GM20431 (cell line): ENCODE data around the gene ORC3.
"Not testable (repeated sequence)": the region's sequence is repeated elsewhere in the genome, so short reads cannot be mapped to it uniquely, and the experiment has no call there.

Experiments used
- in situ Hi-C: fragments of 300-500 bp; cut with MseI, MboI; formaldehyde crosslinking; loops from one replicate; pipeline ENCODE4 v1.15.0; 2020; ENCODE audit warnings: low sequenced_read_pairs; ENCODE audit not compliant: unreplicated experiment

ORC3 gene

GRCh38 chr6:87687296-87687695 is 97.4 kb downstream of the ORC3 start:
- in situ Hi-C loops: no loop called here

- in situ Hi-C loops: not testable (repeated sequence)
Observed at GRCh38 chr6:87687893-87688292, 98.0 kb downstream of the ORC3 start.

GRCh38 chr6:87690441-87690840 is 100.5 kb downstream of the ORC3 start:
- in situ Hi-C loops: no loop called here

DNA sequence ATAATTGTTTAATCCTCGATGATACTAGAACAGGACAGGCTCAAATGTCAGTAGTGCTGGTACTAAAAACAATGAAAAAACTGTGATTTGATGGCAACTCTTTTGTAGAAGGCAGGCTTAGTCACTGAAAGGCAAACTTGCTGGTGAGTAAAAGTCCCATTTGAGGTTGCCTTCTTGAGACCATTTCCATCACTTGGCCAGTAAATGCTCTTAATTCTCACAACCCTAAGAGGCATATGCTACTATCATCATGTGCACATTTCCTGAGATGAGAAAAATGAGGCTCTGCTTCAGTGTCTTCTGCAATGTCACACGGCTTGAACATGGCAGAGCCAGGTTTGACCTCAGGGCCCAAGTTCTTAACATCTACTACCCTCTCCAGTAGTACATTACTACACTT is 102.2 kb downstream of the ORC3 start:
- in situ Hi-C loops: no loop called here

DNA sequence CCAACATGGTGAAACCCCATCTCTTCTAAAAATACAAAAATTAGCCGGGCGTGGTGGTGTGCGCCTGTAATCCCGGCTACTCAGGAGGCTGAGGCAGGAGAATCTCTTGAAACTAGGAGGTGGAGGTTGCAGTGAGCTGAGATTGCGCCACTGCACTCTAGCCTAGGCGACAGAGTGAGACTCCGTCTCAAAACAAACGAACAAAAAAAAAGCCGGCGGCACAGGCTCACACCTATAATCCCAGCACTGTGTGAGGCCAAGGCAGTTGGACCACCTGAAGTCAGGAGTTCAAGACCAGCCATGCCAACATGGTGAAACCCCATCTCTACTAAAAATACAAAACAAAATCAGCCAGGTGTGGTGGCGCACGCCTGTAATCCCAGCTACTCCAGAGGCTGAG is 106.9 kb downstream of the ORC3 start:
- in situ Hi-C loops: not testable (repeated sequence)

- in situ Hi-C loops: no loop called here
Observed at GRCh38 chr6:87697581-87698546, 107.9 kb downstream of the ORC3 start.

DNA sequence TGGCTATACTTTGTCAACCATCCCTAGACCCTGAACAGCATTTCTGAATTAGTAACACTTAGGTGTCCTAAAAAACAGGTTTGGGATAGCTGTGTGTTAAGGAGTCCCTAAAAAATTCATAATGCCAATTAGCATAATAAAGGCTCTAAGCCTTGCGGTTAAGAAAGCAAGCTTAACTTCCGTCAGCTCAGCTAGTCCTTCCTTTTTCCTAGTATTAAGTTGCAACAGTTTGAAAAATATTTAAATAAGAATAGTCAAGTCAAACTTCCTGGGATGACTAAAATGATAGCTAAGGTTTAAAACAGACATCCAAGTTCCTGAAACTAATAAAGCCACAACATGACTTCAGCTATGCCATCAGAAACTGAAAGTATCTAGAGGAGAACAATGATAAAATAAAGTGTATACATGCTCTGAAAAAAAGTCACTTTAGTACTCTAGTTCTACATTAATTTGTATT is 108.6 kb downstream of the ORC3 start:
- in situ Hi-C loops: no loop called here

DNA sequence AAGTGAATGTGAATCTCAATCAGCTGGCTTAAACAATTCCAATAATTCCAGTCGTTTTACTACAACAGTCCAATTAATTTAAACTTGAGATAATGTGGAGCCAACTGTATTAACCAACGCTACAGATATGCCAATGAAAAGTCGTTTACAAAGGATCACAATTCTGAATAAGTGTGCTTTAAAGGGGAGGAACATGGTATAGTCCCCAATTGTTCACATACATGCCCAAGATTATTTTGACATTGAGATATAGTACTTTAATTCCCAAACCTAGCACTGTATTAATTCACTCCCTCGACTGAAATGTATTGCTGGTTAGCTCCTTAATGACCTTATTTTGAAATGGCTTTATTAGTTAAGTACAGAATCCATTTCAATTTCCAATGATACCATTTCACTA is 109.6 kb downstream of the ORC3 start:
- in situ Hi-C loops: no loop called here

DNA sequence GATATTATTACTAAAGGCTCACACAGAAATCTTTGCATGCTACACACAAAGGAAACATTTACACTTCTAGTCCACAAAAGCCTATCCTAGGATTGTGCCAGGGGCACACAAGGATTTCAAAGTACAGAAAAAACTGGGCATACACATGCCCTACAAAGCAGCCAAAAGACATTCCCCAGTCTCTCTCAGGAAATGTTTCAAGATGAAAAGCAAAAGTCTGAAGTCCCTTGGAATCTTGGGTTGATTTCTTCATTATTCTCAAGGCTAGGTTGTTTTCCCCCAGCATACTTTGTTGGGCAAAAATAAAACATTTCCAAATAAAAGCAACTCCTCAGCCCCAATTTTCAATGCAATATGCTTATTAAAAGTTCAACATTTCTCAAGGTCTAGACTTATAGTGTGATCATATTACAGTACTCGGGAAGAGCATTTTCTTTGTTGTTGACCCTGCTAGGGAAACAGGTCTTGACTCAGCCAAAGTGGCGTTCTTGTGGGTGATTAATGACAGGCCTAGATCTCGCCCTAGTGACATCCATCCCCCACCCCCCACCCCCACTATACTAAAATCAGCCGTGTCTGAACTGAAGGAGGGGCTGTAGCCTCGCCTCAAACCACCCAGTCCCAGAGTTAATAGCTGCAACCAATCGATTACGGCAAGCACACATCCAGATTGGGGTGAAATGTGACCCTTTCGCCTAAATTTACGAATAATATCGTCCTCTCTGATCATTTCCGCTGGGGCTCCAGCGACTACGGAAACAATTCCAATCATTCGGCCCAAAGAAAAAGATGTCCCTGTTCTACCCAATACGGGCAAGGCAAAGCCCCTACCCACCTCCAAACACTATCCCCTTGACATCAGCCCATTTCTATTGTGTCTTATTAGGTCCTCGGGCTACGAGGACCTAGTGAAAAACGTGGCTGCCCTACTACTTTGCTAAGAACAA is 110.7 kb downstream of the ORC3 start:
- in situ Hi-C loops: no loop called here

DNA sequence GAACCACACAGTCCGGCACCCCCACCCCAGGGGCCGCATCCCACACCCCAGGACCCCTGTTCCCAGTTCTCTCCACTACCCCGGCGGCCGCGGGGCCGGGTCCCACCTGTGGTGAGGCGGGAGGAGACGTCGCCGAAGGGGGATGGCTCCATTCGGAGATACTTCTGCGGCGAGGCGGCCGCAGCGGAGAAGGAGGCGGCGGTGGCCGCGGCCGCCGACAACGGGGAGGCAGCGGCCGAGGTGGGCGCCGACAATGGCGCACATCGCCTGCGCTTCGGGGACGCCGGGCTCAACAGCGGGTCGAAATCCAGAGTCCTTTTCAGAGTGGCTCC is 111.4 kb downstream of the ORC3 start:
- in situ Hi-C loops: no loop called here

- in situ Hi-C loops: no loop called here
Observed at GRCh38 chr6:87701676-87702588, 112.0 kb downstream of the ORC3 start, which contains the start of gene AKIRIN2. Gene AKIRIN2, minus strand, starts transcription at chr6:87702233. Its CDS starts 549 bp downstream, at chr6:87701684.

DNA sequence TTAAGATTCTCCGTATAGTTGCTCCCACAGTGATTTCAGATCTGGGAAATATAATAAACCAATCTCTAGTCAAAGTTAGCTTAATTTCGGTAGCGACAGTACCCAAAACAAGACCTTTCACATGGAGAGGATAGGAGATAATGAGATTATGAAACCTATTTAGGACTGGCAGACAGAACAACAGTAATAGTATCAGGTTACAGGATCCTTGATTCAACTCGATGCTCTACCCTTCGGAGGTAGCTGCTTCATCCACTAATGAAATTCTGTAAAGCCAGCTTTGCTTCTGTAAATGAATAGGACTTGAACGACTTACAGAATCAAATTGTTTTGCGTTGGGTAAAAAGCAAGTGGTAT is 112.6 kb downstream of the ORC3 start:
- in situ Hi-C loops: no loop called here

- in situ Hi-C loops: not testable (repeated sequence)
Observed at GRCh38 chr6:87703039-87703438, 113.1 kb downstream of the ORC3 start.

DNA sequence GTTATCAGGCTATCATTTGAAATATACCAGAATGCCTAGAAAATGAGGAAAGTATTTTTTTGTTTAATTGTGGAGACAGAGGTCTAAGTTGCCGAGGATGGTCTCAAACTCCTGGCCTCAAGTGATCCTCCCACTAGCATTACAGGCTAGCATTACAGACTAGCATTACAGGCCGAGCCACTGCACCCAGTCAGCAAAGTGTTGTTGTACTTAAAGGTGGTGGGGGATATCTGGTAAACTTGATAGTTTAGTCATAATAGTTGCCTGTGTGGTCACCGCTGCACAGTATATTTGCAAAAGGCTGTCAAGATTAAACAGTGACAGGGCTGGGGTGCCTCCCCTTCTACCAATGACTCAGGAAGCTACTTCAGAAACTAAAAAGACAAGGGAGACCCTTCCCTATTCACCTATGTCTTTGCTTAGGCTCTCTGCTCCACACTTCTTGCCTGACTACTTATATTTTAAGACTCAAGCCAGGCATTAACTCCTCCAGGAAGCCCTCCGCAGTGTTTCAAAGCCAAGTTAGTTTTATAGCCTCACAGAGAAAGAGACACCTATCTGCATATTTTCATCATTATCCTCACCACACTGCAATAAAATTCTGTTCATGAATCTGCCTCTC is 115.2 kb downstream of the ORC3 start:
- in situ Hi-C loops: no loop called here

DNA sequence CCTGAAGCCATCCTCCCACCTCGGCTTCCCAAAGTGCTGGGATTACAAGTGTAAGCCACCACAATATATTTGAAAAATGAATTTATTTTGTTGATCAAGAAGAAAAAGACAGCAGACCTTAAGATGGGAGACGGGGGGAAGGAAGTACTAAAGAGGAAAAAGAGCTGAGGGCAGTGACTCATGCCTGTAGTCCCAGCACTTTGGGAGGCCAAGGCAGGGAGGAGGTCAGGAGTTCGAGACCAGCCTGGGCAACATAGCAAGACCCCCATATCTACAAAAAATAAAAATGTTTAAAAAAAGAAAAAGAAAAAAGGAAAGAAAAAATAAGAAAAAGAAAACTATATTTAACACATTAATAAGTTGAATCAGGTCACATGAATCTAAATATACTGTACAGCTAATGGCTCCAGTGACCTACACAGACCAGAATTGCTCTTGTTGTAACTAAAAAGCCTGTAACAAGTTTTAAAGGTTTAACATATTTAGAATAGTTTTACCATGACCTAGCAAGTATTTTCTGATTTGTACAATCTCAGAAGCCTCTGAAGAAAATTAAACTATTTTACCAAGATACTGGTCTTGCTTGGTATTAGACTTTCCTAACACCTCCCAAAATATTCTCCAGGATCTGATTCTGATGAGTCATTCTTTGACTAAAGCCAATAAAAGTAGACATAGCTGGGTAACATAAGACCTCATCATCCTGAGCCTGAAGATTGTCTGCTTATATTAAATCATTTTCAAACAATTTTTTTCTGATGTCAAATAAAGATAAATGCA is 116.4 kb downstream of the ORC3 start:
- in situ Hi-C loops: no loop called here

- in situ Hi-C loops: not testable (repeated sequence)
Observed at GRCh38 chr6:87708581-87709427, 118.9 kb downstream of the ORC3 start.

DNA sequence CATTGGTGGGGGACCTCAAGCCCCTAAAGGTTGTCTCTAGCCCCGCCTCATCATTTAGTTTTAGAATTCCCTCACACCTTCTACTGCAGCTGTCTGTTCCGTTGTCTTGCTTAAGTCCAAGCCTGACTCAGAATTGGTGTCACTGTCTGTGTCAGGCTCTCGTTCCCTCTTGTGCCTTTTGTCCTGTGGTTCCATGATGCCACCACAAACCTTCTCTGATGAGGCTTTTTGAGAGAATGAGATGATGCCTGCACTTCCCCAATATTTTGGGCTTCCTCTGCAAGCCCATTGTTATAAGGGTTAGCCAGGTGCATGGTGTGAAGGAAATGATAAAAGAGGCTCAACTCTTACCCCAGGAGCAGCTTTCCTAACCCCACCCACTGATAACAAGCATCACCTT is 120.2 kb downstream of the ORC3 start:
- in situ Hi-C loops: no loop called here

GRCh38 chr6:87712713-87713112 is 122.8 kb downstream of the ORC3 start:
- in situ Hi-C loops: not testable (repeated sequence)
